ENCODE results near the gene BTG2. TPM values are rescaled to one million over a fixed set of nuclear protein-coding genes. Genes with fewer than 3 reads are reported as not detected.

The BTG2 gene
- total RNA-seq (2022; extraction: Qiagen RNA extraction), result 10.5 to 14.5 TPM (median 14.2 TPM) in 5 replicates

GRCh38 chr1:203304919-203305808, at the start of gene BTG2:
Gene BTG2 (plus strand): TSS chr1:203305519. CDS start chr1:203305607, 88 bp downstream.

GRCh38 chr1:203351037-203351625, 45.8 kb downstream of the BTG2 start, which contains the start of gene FMOD:
Gene FMOD (minus strand): TSS chr1:203351122. CDS start chr1:203348270, 2,852 bp downstream.

Other genes with a start within 250 kb of the BTG2 start
- not detected in 5 replicates for gene MYOG, start 219.5 kb upstream of the BTG2 start, total RNA-seq (2022; extraction: Qiagen RNA extraction)
- 0.51 to 0.61 TPM (median 0.56 TPM) in 5 replicates for gene ADORA1, start 177.8 kb upstream of the BTG2 start, total RNA-seq (2022; extraction: Qiagen RNA extraction)
- gene MYBPH, start 129.7 kb upstream of the BTG2 start, total RNA-seq (2022; extraction: Qiagen RNA extraction), result not detected in 5 replicates
- 0.11 TPM in 1 of 5 replicates, not detected in the others for gene CHI3L1, start 118.8 kb upstream of the BTG2 start, total RNA-seq (2022; extraction: Qiagen RNA extraction)
- gene CHIT1, start 75.8 kb upstream of the BTG2 start, total RNA-seq (2022; extraction: Qiagen RNA extraction), result not detected in 5 replicates
- gene FMOD, start 45.6 kb downstream of the BTG2 start, total RNA-seq (2022; extraction: Qiagen RNA extraction), result 0.05 to 0.19 TPM in 2 of 5 replicates, not detected in the others
- 0.01 TPM in 2 of 5 replicates, not detected in the others for gene PRELP, start 170.3 kb downstream of the BTG2 start, total RNA-seq (2022; extraction: Qiagen RNA extraction)
- gene OPTC, start 188.6 kb downstream of the BTG2 start, total RNA-seq (2022; extraction: Qiagen RNA extraction), result not detected in 5 replicates

Measured in A549 treated with AZD2906 at 1 μM for 4 hours (cell line).